Measurements from ENCODE around the gene AMPD2. TPM values are rescaled to one million over a fixed set of nuclear protein-coding genes. Genes with fewer than 3 reads are reported as not detected.

AMPD2 gene
- total and polyA plus RNA-seq, 8 donors: 38.7 to 86.9 (median 49.0) TPM

DNA sequence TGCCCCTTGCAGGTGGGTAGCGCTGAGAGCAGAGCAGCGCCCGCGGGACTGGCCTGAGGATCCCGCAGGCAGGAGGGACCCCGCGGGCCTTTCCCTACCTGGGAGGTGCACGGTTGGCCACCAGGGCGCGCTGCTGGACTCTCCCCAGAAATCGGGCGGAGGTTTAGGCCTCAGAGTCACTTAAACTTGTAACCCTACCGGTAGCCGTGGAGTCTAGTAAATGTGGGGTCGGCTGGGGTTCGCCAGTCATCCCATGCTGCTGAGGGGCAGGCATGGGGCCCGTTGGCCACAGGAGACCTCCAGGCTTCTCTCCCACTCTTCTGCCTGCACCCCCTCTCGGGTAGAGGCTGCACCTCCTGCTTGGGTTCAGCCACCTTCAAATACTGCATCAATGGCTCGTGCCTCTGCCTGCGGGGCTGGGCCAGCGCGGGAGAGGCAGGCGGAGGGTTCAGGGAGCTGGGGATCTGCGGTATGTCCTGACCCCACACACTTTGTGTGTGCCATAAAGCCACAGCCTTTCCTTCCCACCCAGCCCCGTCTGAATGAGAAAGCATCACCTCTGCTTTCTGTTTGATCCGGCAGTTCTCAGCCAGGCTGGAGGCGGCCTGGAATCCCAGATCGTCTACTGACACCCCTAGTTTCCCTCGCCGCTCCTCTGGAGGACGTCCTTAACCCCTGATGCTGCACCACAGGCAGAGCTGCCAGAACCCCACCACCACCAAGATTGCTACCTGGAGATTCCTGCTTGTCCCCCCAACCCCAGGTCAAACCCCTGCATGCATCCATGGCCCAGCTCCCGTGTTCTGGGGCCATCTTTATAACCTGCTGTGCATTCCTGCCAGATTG is 24.0 kb downstream of the AMPD2 start:
- H3K27me3 ChIP-seq: no peaks in the 10 kb centered on the region
- no peak overlapping the region for H3K4me3 ChIP-seq
- peak; percentile 58 to 97 (median 80) for DNase-seq
- H3K36me3 ChIP-seq: no peaks in the 10 kb centered on the region
- intact Hi-C loops (cut with DNase I): loop anchor here in 1 of 2 donors (5.0 kb wide), 2 partner anchors 124 to 339 kb away; partner anchors contain the start of gene AHCYL1
- ATAC-seq: peak; percentile 94
- peaks cover 0 to 11% of the 10 kb centered on the region in 2 donors for H3K4me1 ChIP-seq
- TF ChIP-seq, protein P1, sequence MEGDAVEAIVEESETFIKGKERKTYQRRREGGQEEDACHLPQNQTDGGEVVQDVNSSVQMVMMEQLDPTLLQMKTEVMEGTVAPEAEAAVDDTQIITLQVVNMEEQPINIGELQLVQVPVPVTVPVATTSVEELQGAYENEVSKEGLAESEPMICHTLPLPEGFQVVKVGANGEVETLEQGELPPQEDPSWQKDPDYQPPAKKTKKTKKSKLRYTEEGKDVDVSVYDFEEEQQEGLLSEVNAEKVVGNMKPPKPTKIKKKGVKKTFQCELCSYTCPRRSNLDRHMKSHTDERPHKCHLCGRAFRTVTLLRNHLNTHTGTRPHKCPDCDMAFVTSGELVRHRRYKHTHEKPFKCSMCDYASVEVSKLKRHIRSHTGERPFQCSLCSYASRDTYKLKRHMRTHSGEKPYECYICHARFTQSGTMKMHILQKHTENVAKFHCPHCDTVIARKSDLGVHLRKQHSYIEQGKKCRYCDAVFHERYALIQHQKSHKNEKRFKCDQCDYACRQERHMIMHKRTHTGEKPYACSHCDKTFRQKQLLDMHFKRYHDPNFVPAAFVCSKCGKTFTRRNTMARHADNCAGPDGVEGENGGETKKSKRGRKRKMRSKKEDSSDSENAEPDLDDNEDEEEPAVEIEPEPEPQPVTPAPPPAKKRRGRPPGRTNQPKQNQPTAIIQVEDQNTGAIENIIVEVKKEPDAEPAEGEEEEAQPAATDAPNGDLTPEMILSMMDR (IDR thresholded peaks at IDR 0.05): peak; percentile 80 to 92
- H3K27ac ChIP-seq: no peak overlapping the region
- H3K9me3 ChIP-seq: no peaks in the 10 kb centered on the region

DNA sequence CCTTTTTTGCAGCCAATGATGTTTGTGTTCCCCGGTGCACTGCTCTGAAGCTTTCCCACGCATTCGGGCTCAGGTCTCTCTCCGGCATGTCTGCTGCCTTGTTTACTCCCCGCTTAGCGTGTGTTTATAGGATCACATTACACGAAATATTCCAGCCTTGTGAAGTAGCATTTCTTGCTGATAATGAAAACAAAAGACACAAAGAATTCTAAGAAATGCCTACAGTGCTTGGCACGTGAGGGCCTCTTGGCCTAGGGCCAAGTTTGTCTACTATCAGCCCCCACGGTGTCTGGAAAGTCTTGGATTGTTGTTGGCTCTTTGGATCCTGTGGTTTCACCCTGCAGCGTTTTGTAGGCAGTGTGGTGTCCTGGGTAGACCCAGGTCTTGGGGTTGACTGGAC is 25.0 kb downstream of the AMPD2 start:
- TF ChIP-seq, protein P1 (IDR thresholded peaks at IDR 0.05): no peak
- intact Hi-C loops (cut with DNase I): loop anchor here in 1 of 2 donors (5.0 kb wide), 2 partner anchors 123 to 338 kb away; partner anchors contain the start of gene AHCYL1
- Histone ChIP-seq H3K27ac (no peak overlapping the region), H3K4me3 (no peak overlapping the region), H3K36me3 (no peaks in the 10 kb centered on the region), H3K4me1 (peaks cover 0 to 11% of the 10 kb centered on the region in 2 donors), H3K9me3 (no peaks in the 10 kb centered on the region), H3K27me3 (no peaks in the 10 kb centered on the region)
- ATAC-seq: no peak
- peak in 1 of 4 donors; percentile 48 for DNase-seq

DNA sequence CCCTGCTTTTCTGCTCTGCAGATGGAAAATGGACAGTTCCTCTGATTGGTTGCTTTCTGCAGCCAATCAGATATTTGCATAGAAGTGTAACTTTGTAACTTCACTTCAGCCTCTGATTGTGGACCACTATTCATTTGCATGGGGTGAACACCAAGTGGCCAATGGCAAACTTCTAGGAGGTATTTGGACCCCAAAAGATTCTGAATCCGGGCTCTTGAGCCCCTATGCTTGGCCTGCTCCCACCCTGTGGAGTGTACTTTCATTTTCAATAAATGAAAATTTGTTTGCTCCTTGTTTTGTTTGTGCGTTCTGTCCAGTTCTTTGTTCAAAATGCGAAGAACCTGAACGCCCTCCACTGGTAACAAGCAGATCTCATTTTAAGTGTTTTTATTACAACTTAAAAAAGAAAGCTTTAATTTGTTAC is 29.9 kb downstream of the AMPD2 start:
- H3K36me3 ChIP-seq: no peaks in the 10 kb centered on the region
- no peaks in the 10 kb centered on the region for H3K9me3 ChIP-seq
- H3K27me3 ChIP-seq: no peaks in the 10 kb centered on the region
- H3K4me1 ChIP-seq: no peaks in the 10 kb centered on the region
- TF ChIP-seq, protein P1 (IDR thresholded peaks at IDR 0.05): peak in 1 of 2 donors; percentile 10
- intact Hi-C loops (cut with DNase I): no loop called here
- DNase-seq (peak in 1 of 4 donors; percentile 37), ATAC-seq (peak; percentile 26)
- no peak overlapping the region for H3K4me3 ChIP-seq
- no peak overlapping the region for H3K27ac ChIP-seq

DNA sequence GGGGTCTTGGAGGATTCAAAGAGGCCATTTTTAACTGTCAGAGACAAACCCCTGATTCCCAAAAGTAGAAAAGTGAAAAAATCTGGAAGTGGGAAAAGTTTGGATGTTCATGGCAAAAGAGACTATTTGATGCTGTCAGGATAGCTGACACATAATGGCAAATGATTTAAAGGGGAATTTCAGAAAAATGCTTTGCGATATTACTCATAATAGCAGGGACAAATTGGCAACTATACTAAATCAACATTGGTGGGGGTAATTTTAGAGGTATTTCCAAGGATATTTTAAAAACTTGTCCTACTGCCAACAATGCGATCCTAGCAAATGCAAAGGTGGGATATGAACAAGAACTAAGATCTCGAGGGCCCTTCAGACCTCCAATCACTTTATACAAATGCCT is 31.0 kb downstream of the AMPD2 start:
- Histone ChIP-seq H3K4me1 (peaks cover 0 to 8% of the 10 kb centered on the region in 2 donors), H3K27me3 (no peaks in the 10 kb centered on the region), H3K4me3 (no peak overlapping the region), H3K27ac (no peak overlapping the region), H3K9me3 (no peaks in the 10 kb centered on the region), H3K36me3 (no peaks in the 10 kb centered on the region)
- intact Hi-C loops (cut with DNase I): loop anchor here in 1 of 2 donors (10.0 kb wide), 1 partner anchor 124 kb away; no protein-coding TSS in a partner anchor
- DNase-seq (no peak), ATAC-seq (no peak)
- TF ChIP-seq, protein P1 (IDR thresholded peaks at IDR 0.05): no peak

DNA sequence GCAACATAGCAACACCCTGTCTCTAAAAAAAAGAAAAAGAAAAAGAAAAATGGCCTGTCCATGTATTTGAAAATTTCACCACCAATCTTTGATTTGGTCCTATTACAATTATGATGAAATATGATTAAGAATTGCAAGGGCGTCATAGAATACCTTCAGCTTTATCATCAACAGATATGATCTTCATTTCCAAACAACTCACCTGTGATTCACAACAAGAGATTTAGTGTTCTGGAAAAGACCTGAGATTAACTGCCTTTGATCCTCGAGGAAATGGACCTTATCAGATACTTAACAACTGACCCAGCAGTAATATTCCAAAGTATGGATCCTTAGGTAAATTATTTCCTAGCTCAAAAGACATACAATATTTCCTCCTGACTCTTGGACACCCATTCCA is 32.8 kb downstream of the AMPD2 start:
- intact Hi-C loops (cut with DNase I): loop anchor here in 1 of 2 donors (10.0 kb wide), 1 partner anchor 122 kb away; no protein-coding TSS in a partner anchor
- H3K27ac ChIP-seq: no peak overlapping the region
- H3K36me3 ChIP-seq: no peaks in the 10 kb centered on the region
- no peaks in the 10 kb centered on the region for H3K27me3 ChIP-seq
- no peak for DNase-seq
- peaks cover 0 to 14% of the 10 kb centered on the region in 2 donors for H3K4me1 ChIP-seq
- TF ChIP-seq, protein P1 (IDR thresholded peaks at IDR 0.05): no peak
- H3K9me3 ChIP-seq: no peaks in the 10 kb centered on the region
- no peak for ATAC-seq
- H3K4me3 ChIP-seq: no peak overlapping the region

All from left lung (tissue), 10 donors.